Pancreas (tissue), 10 donors: ENCODE measurements around the gene FUOM. TPM values are rescaled to one million over a fixed set of nuclear protein-coding genes. Genes with fewer than 3 reads are reported as not detected.
A peak's percentile ranks its signal among the peaks of the same experiment; 100 is the strongest.

ENCODE experiments used
- ATAC-seq, 4 donors: fragments of 200-7000 bp; cut with Tn5 transposase; one replicate each; pipeline versions ENCODE4 v1.8.0 to v1.9.1; 2020; ENCODE audit warnings: mild to moderate bottlenecking in 4 of 4, moderate library complexity in 4 of 4
- DNase-seq, 6 donors: peaks; one replicate each; pipeline ENCODE4 v3.0.0-alpha.2; 2020
- FAIRE-seq: peaks from 2 replicates; lab custom pipeline; 2012; peaks lifted over from hg19 to GRCh38; lab: Jason Lieb, UNC
- H3K27ac ChIP-seq, 4 donors: fragments of 200-600 bp; sonication (generic); 1 replicate in 3 of 4; 2 replicates in 1 of 4; pipeline versions ENCODE4 v1.5.0 to v1.8.0; 2020
- H3K27me3 ChIP-seq, 4 donors: fragments of 200-600 bp; one replicate each; pipeline ENCODE4 v1.8.0; 2021
- H3K36me3 ChIP-seq, 3 donors: fragments of 200-600 bp; sonication (generic) in 1 of 3; one replicate each; pipeline versions ENCODE4 v1.5.0 to v1.8.0; 2020 to 2021
- H3K4me1 ChIP-seq, 3 donors: fragments of 200-600 bp; one replicate each; pipeline ENCODE4 v1.8.0; 2021
- H3K4me3 ChIP-seq, 4 donors: fragments of 200-600 bp; sonication (generic) in 2 of 4; one replicate each; pipeline versions ENCODE4 v1.5.0 to v1.8.0; 2020 to 2021
- H3K9me3 ChIP-seq, 4 donors: fragments of 200-600 bp; one replicate each; pipeline ENCODE4 v1.8.0; 2021
- WGBS, 2 donors: extraction: QIAGEN DNeasy Blood & Tissue Kit; methylation state at CpG; one replicate each; pipeline ENCODE4 v1.1.7; 2013; 5-methylcytosine and 5-hydroxymethylcytosine counted together
- intact Hi-C, 3 donors: fragments of 100-400 bp; cut with DNase I; formaldehyde crosslinking; loops; one replicate each; pipeline versions ENCODE4 v1.11.1 to v1.14.2; 2022
- polyA plus RNA-seq, 2 donors: library from polyadenylated mRNA; stranded (reverse); fragments of 200-250 nt; gene quantifications; one replicate each; pipeline ENCODE4 v1.2.3, GENCODE V29; 2013
- total RNA-seq, 6 donors: library from RNA; stranded (reverse); fragmentation: NEBNext Ultra II Directional in 4 of 6; extraction: Animal tissue kit (Norgen Biotek cat#: 25700) in 4 of 6; gene quantifications; one replicate each; pipeline versions ENCODE4 v1.2.1 to v1.2.4, GENCODE V29; 2021 to 2023
- TF ChIP-seq, protein P1 (sequence below), 4 donors: fragments of 200-600 bp; sonication (generic) in 3 of 4; IDR thresholded peaks; one replicate each; pipeline versions ENCODE4 v1.5.0 to v1.8.0; 2021; ENCODE audit warnings: antibody characterized with exemption in 4 of 4
- donor health status: healthy with polysubstance abuse.
- donor health status: DM: no; HTN: no; CAD: no; lungs with moderate emphysema.
- donor health status: DM: no; HTN: no; CAD: no.
- donor health status: control.
- donor health status: control.
- donor health status: Bipolar disorder and iron deficiency.
- donor health status: DM: yes; HTN: yes; CAD: no.
- donor health status: DM: no; HTN: no; CAD: no.
- donor health status: DM: no; HTN: no; CAD: no.
- donor health status: DM: yes; HTN: yes; CAD: no.

The FUOM gene
- total and polyA plus RNA-seq, 8 donors = 6.3 to 19.2 (median 10.3) TPM

DNA sequence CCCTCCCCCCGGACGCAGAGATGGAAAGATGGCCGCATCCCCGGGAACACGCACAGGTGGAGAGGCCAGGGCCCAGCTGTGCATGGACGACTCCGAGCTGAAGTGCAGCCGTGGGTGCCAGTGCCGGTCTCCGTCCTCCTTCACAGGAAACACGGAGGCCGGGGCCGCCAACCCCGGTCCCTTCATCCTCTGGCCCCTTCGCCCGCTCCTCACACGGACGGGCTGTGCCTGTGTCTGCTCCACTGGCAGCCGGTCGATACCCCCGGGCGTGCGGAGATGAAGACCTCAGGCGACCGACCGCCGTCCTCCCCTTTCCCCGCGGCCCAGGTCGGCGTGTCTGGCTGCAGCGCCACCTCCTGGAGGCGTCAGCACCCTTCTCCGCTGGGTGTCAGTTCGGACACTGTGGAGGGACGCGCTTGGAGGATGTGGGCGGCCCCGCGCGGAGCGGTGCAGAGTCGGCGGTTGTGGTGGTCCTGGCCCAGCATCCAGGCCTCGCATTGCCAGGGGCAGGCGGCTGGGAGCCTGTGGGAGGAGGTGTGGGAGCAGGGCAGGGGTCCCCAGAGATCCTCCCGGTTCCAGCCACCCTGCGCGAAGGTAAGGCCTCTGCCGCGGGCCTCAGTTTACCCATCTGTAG lies 39.2 kb downstream of the FUOM start:
- intact Hi-C loops = no loop called here
- FAIRE-seq (no peak), DNase-seq (peak; percentile 55 to 92 (median 76))

DNA sequence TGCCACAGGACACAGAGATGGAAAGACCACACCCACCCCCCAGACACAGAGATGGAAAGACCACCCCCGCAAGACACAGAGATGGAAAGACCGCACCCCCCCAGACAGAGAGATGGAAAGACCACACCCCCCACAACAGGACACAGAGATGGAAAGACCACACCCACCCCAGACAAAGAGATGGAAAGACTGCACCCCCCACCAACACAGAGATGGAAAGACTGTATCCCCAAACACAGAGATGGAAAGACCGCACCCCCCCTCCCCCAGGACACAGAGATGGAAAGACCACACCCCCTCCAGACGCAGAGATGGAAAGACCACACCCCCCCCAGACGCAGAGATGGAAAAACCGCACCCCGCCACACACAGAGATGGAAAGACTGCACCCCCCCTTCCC lies 41.1 kb downstream of the FUOM start:
- Histone ChIP-seq H3K4me3 (no peak overlapping the region), H3K4me1 (no peaks in the 10 kb centered on the region), H3K27me3 (no peaks in the 10 kb centered on the region), H3K36me3 (peaks cover 0 to 9% (median 4%) of the 10 kb centered on the region in 3 donors), H3K27ac (no peak overlapping the region), H3K9me3 (no peaks in the 10 kb centered on the region)
- 68 to 75% methylated on average over 7 of the region's 7 CpGs for WGBS, 2 donors
- DNase-seq = no peak
- FAIRE-seq = no peak
- intact Hi-C loops = no loop called here
- TF ChIP-seq, protein P1, sequence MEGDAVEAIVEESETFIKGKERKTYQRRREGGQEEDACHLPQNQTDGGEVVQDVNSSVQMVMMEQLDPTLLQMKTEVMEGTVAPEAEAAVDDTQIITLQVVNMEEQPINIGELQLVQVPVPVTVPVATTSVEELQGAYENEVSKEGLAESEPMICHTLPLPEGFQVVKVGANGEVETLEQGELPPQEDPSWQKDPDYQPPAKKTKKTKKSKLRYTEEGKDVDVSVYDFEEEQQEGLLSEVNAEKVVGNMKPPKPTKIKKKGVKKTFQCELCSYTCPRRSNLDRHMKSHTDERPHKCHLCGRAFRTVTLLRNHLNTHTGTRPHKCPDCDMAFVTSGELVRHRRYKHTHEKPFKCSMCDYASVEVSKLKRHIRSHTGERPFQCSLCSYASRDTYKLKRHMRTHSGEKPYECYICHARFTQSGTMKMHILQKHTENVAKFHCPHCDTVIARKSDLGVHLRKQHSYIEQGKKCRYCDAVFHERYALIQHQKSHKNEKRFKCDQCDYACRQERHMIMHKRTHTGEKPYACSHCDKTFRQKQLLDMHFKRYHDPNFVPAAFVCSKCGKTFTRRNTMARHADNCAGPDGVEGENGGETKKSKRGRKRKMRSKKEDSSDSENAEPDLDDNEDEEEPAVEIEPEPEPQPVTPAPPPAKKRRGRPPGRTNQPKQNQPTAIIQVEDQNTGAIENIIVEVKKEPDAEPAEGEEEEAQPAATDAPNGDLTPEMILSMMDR (IDR thresholded peaks at IDR 0.05) = no peak
- ATAC-seq = no peak

More for the DNA sequence above, 39.2 kb downstream of the FUOM start:
- peak; percentile 92 to 97 (median 96) for ATAC-seq
- TF ChIP-seq, protein P1 (IDR thresholded peaks at IDR 0.05) = peak; percentile 69 to 84 (median 78)
- no peaks in the 10 kb centered on the region for H3K4me1 ChIP-seq
- H3K27ac ChIP-seq = no peak overlapping the region
- no peaks in the 10 kb centered on the region for H3K9me3 ChIP-seq
- WGBS, 2 donors = 6 to 9% methylated on average over 42 to 51 of the region's 51 CpGs
- H3K36me3 ChIP-seq = no peaks in the 10 kb centered on the region
- H3K4me3 ChIP-seq = peak overlapping the region in 2 of 4 donors; percentile 25 to 45
- H3K27me3 ChIP-seq = no peaks in the 10 kb centered on the region

- Histone ChIP-seq H3K9me3 (no peaks in the 10 kb centered on the region), H3K4me1 (no peaks in the 10 kb centered on the region), H3K27me3 (no peaks in the 10 kb centered on the region), H3K4me3 (no peak overlapping the region), H3K36me3 (peaks cover 0 to 11% (median 4%) of the 10 kb centered on the region in 3 donors), H3K27ac (no peak overlapping the region)
- ATAC-seq (no peak), DNase-seq (no peak), FAIRE-seq (no peak)
- intact Hi-C loops = no loop called here
- WGBS, 2 donors = 86 to 92% methylated on average over 9 of the region's 9 CpGs
- TF ChIP-seq, protein P1 (IDR thresholded peaks at IDR 0.05) = no peak
These were observed 41.6 kb downstream of the FUOM start for GRCh38 chr10:133316266-133316665.

- Histone ChIP-seq H3K4me3 (no peak overlapping the region), H3K27ac (no peak overlapping the region), H3K27me3 (no peaks in the 10 kb centered on the region), H3K36me3 (peaks cover 0 to 11% (median 4%) of the 10 kb centered on the region in 3 donors), H3K9me3 (no peaks in the 10 kb centered on the region), H3K4me1 (no peaks in the 10 kb centered on the region)
- WGBS, 2 donors = 86 to 88% methylated on average over 5 of the region's 5 CpGs
- DNase-seq (no peak), ATAC-seq (no peak), FAIRE-seq (no peak)
- intact Hi-C loops = no loop called here
- TF ChIP-seq, protein P1 (IDR thresholded peaks at IDR 0.05) = no peak
These were observed 42.0 kb downstream of the FUOM start for GRCh38 chr10:133315847-133316246.

GRCh38 chr10:133314911-133315310 lies 42.9 kb downstream of the FUOM start:
- DNase-seq (no peak), ATAC-seq (no peak), FAIRE-seq (no peak)
- Histone ChIP-seq H3K4me3 (no peak overlapping the region), H3K27ac (no peak overlapping the region), H3K36me3 (peaks cover 0 to 11% (median 4%) of the 10 kb centered on the region in 3 donors), H3K9me3 (no peaks in the 10 kb centered on the region), H3K4me1 (peaks cover 0 to under 1% (median under 1%) of the 10 kb centered on the region in 3 donors), H3K27me3 (no peaks in the 10 kb centered on the region)
- TF ChIP-seq, protein P1 (IDR thresholded peaks at IDR 0.05) = no peak
- WGBS, 2 donors = 87 to 91% methylated on average over 12 of the region's 12 CpGs
- intact Hi-C loops = no loop called here
